KOPT-K1 (cell line): ENCODE results near the gene WDR82.
A peak's percentile ranks its signal among the peaks of the same experiment; 100 is the strongest.

Source experiments
- H3K27ac ChIP-seq: fragments of 200-600 bp; sonication (generic); 2 replicates; pipeline ENCODE4 v1.5.1; 2016; ENCODE audit warnings: antibody characterized with exemption, mild to moderate bottlenecking, low read depth, low read length; ENCODE audit not compliant: poor library complexity, severe bottlenecking
- H3K36me3 ChIP-seq: fragments of 200-600 bp; sonication (generic); 2 replicates; pipeline ENCODE4 v1.5.1; 2017; ENCODE audit warnings: antibody characterized with exemption, mild to moderate bottlenecking, low read length, moderate library complexity; ENCODE audit not compliant: insufficient read depth
- H3K9me3 ChIP-seq: fragments of 200-600 bp; sonication (generic); 2 replicates; pipeline ENCODE4 v1.5.1; 2017; ENCODE audit warnings: antibody characterized with exemption, low read length, mild to moderate bottlenecking; ENCODE audit not compliant: insufficient read depth, poor library complexity, severe bottlenecking

WDR82 gene, protein sequence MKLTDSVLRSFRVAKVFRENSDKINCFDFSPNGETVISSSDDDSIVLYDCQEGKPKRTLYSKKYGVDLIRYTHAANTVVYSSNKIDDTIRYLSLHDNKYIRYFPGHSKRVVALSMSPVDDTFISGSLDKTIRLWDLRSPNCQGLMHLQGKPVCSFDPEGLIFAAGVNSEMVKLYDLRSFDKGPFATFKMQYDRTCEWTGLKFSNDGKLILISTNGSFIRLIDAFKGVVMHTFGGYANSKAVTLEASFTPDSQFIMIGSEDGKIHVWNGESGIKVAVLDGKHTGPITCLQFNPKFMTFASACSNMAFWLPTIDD

DNA sequence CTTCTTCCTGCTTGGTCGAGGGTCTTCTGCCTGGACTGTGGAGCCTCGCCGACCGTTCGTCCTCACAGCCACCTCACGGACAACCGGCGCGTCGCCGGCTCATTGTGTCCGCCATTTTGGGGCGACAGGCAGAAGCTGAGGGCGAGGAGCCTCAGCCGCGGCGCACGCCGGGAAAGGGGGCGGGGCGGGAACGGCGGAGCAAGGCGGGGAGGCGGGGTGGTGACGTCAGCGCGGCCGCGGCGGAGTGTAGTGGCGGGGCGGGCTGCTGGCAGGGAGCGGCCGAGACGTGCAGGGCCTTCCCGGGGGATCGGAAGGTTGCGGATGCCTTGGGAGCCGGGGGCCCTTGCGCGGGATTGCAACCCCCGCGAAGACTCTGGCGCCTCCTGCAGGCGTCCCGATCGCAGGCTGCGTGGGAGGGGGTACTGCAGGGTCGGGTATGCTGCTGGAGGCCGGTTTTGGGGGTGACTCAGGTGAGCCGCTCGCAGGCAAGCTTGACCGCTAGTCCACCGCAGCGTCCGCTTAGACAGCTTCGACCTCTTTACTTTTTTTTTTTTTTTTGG, at the start of gene WDR82:
WDR82 (minus strand) TSS at position 140 of the 560 bp plus-strand sequence. CDS start 288 bp downstream, outside the sequence.
- H3K27ac ChIP-seq: peak within 1 kb of the TSS; percentile 91
- no peaks in the 10 kb centered on the region for H3K9me3 ChIP-seq
- H3K36me3 ChIP-seq: peaks cover 31% of the 10 kb centered on the region

DNA sequence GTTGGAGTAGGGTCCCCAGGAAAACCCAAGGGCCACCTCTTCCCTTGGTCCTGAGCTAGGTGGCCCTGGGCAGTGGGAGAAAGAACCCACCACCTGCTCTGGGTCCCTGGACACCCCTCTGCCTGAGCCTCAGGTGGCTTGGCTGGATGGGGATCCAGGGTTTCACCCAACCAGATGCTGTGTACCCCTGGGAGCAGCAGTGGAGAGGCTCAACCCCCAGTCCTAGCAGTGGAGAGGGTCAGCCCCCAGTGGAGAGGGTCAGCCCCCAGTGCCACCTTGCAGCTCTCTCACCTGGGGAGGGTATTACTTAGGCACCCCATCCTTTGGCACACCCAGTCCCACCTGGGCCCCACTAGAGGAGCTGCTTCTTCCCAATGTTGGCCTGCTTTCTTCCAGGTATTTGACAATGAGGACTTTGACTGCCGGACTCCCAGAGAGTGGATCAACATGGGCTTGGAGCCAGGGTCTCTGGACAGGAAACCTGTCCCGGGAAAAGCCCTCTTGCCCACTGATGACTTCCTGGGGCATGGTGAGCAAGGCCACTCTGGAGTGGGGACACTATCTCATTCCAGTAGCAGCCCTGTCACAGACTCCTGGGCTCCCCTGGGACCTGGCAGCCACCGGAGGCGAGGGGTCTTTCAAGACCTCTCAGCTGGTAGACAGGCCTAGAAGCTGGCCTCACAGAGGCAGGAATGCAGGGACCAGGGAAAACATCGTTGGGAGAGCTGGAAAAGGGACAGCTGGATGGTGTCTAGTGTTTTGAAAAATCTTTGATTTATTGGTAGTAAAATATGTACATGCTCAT, 49.2 kb upstream of the WDR82 start:
- no peak overlapping the region for H3K27ac ChIP-seq
- H3K9me3 ChIP-seq: no peaks in the 10 kb centered on the region
- peaks cover 4% of the 10 kb centered on the region; the same call in 1 of the 2 replicates for H3K36me3 ChIP-seq

DNA sequence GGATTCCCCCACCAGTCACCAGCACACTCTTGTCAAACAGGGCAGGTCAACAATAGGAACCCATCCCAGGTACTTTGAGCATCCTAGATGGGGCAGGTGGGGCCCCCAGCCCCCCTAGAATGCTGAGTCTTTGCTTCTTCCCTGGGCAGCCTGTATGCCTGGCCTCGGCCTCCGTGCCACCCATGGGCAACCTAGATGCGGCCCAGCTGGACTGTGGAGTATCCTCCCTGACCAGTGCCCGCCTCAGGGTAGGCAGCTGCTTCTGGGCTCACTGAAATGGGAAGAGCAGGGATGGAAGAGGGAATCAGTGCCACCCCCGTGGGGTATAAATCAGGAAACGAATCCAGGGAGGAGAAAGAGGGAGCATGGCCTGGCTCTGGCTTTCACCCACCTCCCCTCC, 48.5 kb upstream of the WDR82 start:
- peaks cover under 1% of the 10 kb centered on the region; the same call in 1 of the 2 replicates for H3K36me3 ChIP-seq

DNA sequence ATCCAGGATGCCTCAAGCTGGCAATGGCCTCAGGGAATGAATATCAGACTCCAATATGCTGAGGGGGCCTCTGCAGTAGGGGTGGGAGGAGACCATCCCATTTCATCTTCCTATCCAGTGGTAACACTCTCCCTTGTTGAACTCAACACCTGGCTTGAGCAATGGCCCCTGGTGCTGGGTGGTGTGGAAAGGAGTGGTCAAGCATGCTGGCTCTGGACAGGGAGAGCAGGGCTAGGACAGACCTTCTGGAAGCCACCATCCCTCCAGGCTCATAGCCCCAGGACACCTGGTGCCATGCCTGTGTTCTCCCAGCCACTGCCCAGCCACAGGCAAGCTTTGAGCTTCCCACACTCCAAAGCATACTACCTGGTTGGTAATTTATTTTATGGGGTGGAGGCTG, 47.2 kb upstream of the WDR82 start:
- Histone ChIP-seq H3K9me3 (no peaks in the 10 kb centered on the region), H3K27ac (no peak overlapping the region), H3K36me3 (no peaks in the 10 kb centered on the region)

More for the DNA sequence above, 48.5 kb upstream of the WDR82 start:
- Histone ChIP-seq H3K27ac (no peak overlapping the region), H3K9me3 (no peaks in the 10 kb centered on the region)

DNA sequence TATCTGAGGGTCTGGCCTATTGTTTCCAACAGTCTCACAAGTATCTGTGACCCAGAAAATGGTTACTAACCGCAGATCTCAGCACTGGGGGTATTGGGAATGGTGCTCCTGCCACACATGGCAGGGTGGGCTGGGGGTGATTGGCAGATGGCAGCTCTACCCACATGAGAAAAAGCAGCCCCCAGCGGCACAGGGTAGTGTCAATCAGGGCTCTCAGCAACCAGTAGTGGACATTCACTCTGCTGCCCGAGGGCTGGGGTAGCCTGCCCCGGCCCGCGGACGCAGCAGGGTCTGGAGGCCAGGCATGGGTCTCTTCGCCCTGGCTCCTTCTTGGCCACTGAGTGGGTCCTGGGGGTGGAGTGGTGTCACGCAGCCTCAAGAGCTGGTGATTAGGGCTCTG, 46.2 kb upstream of the WDR82 start:
- no peaks in the 10 kb centered on the region for H3K36me3 ChIP-seq
- no peak overlapping the region for H3K27ac ChIP-seq
- H3K9me3 ChIP-seq: no peaks in the 10 kb centered on the region

DNA sequence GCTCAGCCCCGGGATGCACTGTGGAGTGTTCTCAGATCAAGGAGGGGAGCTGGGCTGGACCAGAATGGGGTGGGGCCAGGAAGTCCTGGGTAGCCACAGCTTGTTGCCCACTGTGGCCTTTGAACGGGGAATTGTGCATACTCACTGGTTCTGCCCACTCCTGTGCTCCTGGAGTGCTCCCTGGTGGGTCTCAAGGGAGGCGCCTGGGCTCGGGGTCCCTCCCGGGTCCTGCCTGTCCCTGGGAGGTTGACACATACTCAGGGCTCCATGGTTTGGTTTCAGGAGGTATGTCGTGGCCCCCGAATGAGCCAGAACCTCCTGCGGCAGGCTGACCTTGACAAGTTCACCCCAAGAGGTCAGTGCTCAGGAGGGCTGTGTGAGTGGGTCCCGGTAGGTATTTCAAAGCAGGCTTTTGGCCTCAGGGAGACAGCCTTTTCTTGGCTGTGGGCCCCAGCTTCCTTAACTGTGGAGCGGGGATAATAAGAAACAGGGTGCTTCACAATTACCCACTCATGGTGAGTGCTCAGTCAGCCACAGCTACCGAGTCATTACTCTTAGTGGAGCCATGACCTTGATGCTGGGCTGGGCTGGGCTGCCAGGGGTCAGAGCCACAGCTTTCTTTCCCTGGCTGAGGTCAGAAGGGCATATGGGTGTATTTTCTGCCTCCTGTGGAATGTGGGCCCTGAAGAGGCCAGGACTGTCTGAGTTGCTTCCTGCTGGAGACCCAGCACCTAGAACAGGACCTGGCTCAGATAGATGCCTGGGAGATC, 45.3 kb upstream of the WDR82 start:
- no peak overlapping the region for H3K27ac ChIP-seq
- no peaks in the 10 kb centered on the region for H3K9me3 ChIP-seq
- no peaks in the 10 kb centered on the region for H3K36me3 ChIP-seq

DNA sequence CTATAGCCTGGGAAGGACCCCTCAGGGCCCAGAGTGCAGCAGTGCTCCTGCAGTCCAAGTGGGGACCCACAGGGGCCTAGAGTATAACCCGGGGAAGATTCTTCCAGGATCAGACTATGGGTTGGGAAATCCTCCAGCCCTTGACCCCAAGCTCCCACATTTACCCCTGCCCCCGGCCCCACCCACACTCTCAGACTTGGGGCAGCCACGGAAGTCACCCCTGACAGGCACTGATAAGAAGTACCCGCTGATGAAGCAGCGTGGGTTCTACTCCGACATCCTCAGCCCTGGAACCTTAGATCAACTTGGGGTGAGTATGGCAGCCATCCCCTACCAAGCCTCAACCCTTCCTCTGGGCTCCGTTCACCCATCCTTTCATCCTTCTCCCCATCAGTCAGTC, 44.0 kb upstream of the WDR82 start:
- no peak overlapping the region for H3K27ac ChIP-seq
- no peaks in the 10 kb centered on the region for H3K9me3 ChIP-seq

DNA sequence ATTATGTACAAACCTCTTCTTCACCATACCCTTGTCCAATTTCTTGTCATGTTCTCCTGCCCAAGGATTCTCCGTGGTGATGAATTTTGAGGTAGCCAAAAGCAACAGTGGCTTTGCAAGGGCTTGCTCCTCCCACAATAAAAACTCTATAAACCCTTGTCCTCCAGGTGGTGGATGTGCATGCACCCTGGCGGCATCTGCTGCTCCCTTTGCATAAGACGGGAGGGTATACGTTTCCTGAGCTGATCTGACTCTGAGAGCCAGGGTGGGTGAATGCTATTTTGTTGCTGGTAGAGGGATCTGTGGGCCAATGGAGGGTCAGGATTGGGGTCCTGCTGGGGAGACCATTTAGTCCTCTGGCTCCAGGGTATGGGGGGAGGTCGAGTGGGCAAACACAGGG, 43.0 kb upstream of the WDR82 start:
- H3K36me3 ChIP-seq: no peaks in the 10 kb centered on the region
- no peak overlapping the region for H3K27ac ChIP-seq

More for the DNA sequence above, 44.0 kb upstream of the WDR82 start:
- H3K36me3 ChIP-seq: no peaks in the 10 kb centered on the region

DNA sequence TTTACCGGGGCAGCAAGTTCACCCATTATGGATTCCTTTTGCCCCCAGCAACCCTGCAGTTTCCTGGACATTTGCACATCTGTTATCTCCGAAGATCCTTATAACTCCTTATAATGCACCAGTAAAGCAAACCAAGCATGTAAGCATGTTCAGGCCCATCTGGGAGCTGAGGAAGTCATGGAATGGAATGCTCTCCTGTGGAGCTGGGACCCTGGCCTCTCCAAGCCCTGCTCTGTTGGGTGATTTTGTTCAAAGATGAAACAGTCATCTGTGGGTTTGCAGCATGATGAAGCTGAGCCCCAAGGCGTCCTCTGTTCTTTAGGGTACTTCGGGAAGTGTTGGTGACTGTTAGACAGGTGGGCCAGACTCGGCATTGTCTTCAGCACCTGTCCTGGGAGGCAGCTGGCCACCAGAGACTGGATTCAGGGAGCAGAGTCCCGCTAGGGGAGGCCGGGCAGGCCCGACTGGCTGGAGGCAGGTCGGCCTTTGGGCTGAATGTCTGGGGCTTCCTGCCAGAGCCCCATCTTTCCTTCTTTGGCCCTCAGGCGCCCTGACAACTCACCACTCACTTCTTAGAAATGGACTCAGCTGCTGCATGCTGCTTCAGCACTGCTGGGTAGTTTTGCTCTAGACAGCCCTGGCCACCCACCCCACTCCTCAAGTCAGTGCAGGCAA, 41.6 kb upstream of the WDR82 start:
- H3K27ac ChIP-seq: no peak overlapping the region
- no peaks in the 10 kb centered on the region for H3K36me3 ChIP-seq
- H3K9me3 ChIP-seq: no peaks in the 10 kb centered on the region

More for the DNA sequence above, 43.0 kb upstream of the WDR82 start:
- no peaks in the 10 kb centered on the region for H3K9me3 ChIP-seq

DNA sequence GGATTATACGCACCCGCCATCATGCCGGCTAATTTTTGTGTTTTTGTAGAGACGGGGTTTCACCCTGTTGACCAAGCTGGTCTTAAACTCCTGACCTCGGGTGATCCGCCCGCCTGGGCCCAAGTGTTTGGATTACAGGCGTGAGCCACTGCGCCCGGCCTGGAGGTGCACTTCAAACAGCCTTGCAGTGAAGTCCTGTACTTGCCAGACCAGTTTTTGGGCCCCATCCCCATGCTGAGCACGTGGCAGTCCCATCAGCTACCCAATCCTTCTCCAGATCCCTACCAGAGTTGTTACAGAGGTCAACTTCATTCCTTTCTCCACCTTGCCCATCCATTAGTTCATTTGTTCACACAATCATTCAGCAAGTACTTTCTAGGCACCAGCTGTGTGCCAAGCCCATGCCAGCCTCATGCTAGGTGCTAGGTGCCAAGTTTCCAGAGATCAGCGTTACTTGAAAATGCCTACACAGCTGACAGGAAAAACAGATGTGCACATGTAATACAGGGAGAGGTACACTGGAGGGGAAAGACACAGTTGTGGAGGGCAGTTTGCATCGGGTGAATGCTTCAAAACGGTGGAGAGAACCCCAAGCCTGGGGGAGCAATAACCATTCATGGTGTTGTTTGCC, 39.9 kb upstream of the WDR82 start:
- Histone ChIP-seq H3K36me3 (no peaks in the 10 kb centered on the region), H3K9me3 (no peaks in the 10 kb centered on the region), H3K27ac (no peak overlapping the region)

DNA sequence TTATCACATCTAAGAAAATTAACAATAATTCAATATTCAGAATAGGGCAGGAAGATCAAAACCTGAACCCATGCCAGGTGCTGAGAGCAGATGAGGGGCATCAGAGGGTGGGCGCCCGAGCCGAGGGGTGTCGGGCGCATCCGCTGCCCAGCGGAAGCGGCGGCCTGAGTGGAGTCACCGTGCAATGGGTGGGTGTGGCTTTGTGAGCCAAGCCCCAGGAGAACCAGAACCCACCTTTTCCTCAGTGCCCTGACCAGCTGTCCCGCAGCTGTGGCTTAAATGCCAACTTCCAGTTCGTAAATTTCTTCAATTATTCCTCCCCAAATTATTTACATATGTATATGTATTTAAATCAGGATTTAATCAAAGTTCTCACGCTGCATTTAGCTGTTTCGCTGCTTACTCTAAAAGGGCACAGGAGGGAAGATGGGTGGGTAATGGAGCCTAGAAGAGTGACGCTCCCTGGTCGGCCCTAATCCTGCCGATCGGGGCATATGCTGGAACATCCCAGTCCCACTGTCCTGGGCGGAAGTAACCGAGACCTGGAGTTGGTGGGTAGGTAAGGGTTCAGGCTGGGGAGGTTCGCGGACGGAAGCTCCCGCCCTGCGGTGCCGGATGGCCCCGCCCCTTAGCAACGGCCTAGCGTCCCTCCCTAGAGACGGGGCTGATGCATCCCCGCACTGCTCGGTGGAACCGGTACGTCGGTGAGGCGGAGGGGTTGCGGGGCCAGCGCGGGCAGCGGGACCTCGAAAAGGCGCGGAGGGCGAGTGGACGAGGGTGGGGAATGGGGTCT, 39.0 kb upstream of the WDR82 start:
- Histone ChIP-seq H3K27ac (no peak overlapping the region), H3K36me3 (no peaks in the 10 kb centered on the region), H3K9me3 (no peaks in the 10 kb centered on the region)

DNA sequence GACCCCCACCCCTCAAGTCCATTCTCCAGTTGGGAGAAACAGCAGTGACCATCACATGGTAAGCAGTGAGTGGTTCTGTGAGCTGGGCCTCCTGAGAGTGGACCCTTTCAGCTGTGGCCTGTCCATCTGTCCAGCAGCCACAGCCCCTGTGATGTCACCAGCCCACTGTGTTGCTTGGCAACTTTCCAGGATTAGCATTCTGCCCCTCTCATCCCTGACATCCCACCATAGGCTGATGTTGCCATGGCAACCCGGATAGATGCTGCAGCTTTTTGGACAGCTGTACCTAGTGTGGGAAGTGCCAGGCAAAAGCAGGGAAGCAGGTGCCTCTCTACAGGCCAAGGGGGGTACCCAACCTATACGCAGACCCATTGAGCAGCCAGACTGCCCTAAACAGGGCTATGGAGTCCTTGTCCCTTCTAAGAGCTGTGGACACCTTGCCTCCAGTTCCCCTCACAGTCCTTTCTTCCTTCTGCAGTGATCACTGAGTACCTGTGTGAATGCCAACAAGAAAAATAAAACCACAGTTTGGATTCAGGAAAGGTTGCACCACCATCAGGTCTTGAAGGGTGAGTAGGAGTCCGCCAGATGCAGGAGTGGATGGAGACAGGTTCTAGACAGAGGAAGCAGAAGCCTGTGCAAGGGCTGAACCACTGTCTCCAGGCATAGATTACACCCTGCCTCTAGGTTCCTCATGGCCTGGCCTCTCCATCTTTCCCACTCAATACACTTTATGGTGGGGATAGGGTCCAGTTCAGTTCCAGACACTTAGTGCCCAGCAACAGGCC, 37.7 kb upstream of the WDR82 start, which contains the start of gene DNAH1:
DNAH1 (plus strand) TSS at position 343 of the 788 bp plus-strand sequence. CDS start 6,124 bp downstream, outside the sequence.
- no peak within 1 kb of the TSS for H3K27ac ChIP-seq

DNA sequence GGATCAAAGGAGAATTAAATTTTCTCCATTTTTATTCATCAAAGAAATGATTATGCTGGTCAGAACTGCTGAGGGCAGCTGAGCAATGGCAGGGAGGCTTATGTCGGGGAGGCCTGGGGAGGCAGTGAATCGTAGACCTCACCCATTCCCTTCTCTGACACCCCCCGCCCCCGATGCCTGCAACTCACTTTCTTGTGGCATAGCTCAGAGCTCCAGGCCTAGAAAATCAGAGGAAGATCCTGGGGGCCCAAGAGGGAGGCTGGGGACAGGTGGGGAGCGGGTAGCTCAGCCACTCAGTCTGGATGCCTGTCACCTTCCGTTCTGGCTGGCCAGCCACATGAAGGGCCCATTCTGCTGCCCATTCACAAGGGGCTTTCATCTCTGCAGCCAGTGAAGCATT, 36.6 kb upstream of the WDR82 start:
- Histone ChIP-seq H3K9me3 (no peaks in the 10 kb centered on the region), H3K36me3 (no peaks in the 10 kb centered on the region), H3K27ac (no peak overlapping the region)

More for the DNA sequence above, 37.7 kb upstream of the WDR82 start, which contains the start of gene DNAH1:
- Histone ChIP-seq H3K36me3 (no peaks in the 10 kb centered on the region), H3K9me3 (no peaks in the 10 kb centered on the region)
